Epithelial cell of esophagus (primary cell): ENCODE results near the gene KDELR3.
A peak's percentile ranks its signal among the peaks of the same experiment; 100 is the strongest.

Experiments used
- DNase-seq: peaks from one replicate; pipeline ENCODE4 v3.0.0; 2010; ENCODE audit warnings: low read depth
- H3K4me3 ChIP-seq: 2 replicates; pipeline ENCODE4 v1.5.1; 2011; ENCODE audit warnings: mild to moderate bottlenecking, low read length, control low read depth
- TF ChIP-seq, protein P1 (sequence below): IDR thresholded peaks from 2 replicates; pipeline ENCODE4 v1.5.1; 2011; ENCODE audit warnings: low read depth, mild to moderate bottlenecking, low read length, control low read depth, inconsistent platforms; ENCODE audit not compliant: insufficient read depth; ENCODE audit errors: missing control alignments

KDELR3 gene

DNA sequence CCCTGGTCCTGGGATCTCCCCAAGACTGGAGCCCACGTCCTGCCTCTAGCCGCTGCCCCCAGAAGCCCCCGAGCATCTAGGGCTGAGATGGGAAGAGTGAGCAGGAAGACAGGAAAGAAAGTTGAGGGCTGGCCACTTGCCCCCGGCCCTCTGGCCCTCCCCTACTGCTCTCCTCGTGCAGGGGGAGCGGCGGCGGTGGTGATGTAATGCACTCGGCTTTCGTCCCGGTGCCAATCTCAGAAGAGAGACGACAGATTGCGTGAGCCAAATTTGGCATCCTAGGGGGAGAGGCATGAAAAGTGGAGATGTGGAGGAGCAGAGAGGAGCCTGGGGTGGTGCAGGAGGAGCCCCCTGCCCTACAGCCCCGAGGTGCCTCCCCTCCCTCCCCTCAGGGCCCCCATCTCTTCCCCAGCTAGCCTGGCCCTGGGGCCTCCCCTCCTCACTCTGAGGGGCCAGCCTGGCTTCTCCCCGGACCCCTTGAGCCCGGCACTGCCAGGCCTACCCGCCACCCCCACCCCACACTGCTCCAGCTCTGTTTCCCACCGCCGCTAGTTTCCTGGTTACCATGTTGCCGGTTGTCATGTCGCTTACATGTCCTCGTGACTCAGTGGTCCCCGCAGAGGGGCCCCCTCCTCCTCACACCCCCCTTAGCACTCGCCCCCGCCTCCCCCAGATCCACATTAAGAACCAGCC is 15.4 kb upstream of the KDELR3 start:
- TF ChIP-seq, protein P1, sequence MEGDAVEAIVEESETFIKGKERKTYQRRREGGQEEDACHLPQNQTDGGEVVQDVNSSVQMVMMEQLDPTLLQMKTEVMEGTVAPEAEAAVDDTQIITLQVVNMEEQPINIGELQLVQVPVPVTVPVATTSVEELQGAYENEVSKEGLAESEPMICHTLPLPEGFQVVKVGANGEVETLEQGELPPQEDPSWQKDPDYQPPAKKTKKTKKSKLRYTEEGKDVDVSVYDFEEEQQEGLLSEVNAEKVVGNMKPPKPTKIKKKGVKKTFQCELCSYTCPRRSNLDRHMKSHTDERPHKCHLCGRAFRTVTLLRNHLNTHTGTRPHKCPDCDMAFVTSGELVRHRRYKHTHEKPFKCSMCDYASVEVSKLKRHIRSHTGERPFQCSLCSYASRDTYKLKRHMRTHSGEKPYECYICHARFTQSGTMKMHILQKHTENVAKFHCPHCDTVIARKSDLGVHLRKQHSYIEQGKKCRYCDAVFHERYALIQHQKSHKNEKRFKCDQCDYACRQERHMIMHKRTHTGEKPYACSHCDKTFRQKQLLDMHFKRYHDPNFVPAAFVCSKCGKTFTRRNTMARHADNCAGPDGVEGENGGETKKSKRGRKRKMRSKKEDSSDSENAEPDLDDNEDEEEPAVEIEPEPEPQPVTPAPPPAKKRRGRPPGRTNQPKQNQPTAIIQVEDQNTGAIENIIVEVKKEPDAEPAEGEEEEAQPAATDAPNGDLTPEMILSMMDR, result no peak
- no peak overlapping the region for H3K4me3 ChIP-seq
- peak; percentile 24 for DNase-seq

DNA sequence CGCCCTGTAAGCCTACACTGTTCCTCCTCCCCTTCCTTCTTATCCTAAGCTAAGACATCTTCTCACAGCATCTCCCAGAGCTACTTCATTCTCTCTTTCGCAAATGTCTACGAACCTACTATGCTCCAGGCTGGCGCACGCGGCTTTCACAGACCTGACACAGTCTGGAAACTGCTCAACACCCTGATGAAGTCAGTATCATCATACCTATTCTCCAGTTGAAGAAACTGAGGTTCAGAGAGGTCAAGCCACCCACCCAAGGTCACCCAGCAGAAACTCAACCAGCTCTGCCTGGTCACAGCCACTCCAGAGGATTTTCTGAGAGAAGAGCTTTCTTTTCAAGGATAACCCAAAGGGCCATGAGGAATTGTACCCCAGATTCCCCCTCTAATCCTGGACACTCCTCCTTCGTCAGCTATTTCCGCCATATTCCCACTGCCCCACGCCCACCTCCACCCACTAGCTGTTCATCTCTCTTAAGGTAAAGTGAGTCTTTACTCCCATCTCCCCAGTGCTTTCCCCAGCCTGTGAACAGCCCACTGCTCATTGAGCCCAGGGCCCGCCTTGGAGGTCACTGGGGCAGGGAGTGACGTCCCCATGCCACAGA is 14.7 kb upstream of the KDELR3 start:
- DNase-seq, result no peak
- no peak overlapping the region for H3K4me3 ChIP-seq
- TF ChIP-seq, protein P1, result no peak

DNA sequence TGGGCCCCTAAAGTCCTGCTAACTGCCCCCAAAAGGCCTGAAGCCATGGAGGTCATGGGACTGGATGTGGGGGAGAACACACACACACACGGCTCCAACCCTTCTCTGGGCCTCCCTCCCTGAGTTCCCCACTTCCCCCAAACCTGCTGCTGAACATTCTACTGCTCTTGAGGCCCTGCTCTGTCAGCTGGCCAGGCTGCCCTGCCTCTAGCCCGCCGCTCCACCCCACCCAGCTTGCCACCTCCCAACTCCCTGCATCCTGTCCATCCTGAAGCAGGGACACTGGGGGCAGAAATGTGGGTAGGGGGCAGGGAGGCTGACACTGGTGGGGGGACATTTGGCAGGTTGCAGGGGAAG is 13.9 kb upstream of the KDELR3 start:
- TF ChIP-seq, protein P1, result no peak
- no peak for DNase-seq
- H3K4me3 ChIP-seq, result no peak overlapping the region

DNA sequence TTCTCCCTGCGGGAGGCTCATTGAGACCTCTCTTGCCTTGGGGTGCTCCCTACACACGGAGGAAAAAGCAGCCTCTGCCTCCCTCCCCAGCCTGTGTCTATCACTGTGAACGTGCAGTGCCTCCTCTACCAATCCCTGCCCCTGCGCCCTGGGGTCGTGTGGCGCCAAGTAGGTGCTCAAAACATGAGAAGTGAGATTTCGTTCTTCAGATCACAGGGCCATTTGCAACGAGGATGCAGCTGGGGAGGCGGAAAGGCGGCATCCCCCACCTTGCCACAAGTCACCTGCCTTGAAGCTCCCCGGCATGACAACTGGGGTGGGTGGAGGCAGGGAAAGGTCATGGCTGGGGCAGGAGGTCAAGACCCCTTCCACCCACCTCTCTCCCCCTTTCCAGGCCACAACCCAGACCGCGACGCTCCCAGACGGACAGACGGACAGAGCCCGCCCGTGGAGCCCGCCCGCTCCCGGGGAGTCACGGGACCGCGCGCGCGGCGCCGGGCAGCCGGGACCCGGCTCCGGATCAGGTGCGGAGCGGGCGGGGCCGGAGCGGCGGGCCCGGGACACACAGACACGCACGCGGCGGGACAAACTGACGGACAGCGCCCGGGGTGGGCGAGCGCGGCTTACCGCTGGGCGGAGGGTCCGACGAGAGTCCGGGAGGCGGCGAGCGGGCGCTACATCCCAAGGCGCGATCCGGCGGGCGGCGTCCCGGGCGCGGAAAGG is 13.4 kb upstream of the KDELR3 start:
- no peak overlapping the region for H3K4me3 ChIP-seq
- TF ChIP-seq, protein P1, result no peak
- DNase-seq, result no peak

DNA sequence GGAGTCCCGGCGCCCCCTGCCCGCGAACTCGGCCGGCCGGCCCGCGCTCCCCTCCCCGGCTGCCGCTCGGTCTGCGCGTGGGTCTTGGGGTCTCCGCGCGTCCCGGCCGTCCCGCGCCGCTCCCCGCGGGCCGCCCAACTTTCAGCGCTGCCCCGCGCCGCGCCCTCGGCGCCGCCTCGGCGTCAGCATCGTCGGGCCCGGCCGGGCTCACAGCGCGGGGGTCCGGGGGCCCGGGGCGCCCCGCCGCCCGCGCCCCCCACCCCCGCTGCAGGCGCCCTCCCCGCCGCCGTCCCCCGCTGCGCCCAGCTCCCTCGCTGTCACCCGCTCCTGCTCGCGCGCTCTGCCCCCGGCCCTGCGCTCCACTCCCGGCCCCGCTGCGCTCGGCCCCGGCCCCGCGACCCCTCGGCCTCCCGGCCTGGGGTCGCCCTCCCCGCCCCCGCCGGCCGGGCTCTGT is 12.8 kb upstream of the KDELR3 start, which contains the start of gene KCNJ4:
KCNJ4 (minus strand) TSS at position 124 of the 454 bp plus-strand sequence. CDS start 27,067 bp downstream, outside the sequence.
- TF ChIP-seq, protein P1, result no peak
- DNase-seq, result no peak
- peak within 1 kb of the TSS; percentile 14 for H3K4me3 ChIP-seq

DNA sequence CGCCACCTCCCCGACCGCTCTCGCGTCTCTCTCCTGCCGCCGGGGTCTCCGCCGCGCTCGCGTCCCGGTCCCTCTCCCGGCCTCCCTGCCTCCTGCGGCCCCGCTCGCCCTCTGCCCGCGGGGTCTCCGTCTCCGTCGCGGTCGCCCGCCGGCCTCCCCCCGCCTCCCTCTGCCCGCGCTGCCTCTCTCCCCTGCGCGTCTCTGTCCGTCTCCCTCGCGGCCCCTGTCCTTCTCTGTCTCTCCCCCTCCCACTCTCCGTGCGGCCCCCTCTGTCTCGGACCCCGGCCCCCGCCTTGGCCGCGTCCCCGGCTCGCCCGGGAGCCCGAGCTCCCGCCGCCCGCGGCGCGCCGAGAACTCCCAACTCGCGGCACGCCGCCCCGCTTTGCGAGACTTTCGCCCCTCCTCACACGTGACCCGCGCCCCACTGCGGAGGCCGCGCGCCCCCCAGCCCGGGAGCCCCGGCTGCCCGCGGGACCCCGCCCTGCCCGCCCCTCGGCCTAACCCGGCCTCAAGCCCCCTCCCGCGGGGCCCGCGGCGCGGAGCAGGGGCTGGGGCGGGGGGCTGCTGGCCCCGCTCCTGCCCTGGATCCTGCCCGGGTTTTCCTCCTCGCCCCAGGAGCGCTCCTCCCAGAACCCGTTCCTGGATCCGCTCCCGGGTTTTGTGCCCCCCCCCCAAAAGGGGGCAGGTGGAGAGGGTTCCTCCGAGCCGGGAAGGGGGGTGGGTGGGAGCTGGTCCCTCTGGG is 12.2 kb upstream of the KDELR3 start:
- H3K4me3 ChIP-seq, result peak overlapping the region; percentile 14
- DNase-seq, result peak; percentile 47
- TF ChIP-seq, protein P1, result no peak
